T-helper 9 cell (primary cell): ENCODE results near the gene SMARCA2.
A peak's percentile ranks its signal among the peaks of the same experiment; 100 is the strongest.

Experiments used
- DNase-seq: peaks from one replicate; pipeline ENCODE4 v3.0.0-alpha.2; 2020
- total RNA-seq, 2 donors: gene quantifications; one replicate each; lab custom pipeline; 2026; lab: John Stamatoyannopoulos, UW

Gene SMARCA2
- total RNA-seq, result 339 to 579 reads per million in 2 donors

- DNase-seq, result peak; percentile 94
These were observed at the start of gene SMARCA2 for GRCh38 chr9:2014696-2015580. SMARCA2 (plus strand) TSS chr9:2015347; CDS start chr9:2029023, 13,676 bp downstream.

DNA sequence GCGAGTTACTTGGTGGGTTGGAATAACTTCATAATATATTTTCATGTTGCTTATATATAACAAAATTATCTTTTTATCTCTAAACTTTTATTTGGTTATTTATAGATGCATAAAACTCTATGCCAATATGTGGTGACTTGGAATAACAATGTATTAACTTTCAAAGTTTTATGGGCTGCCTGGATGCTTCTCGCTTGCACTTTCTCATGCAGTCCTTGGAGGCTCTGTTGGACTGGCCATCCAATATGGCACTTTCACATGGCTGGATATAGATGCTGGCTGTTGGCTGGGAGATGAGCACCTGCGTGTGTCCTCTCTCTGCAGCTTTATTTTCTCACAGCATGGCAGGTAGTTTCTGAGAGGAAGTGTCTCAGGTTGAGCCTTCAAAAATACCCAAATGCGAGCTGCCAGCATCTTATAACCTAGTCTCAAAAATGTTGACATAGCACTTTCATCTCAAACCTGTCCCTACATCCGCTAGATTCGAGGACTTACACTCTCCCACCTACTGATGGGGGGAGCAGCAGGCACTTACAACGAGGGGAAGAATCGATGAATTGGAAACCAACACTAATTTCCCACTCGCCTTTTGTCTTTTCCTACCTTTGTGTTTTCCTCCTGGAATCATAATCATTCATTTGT lies 48.3 kb upstream of the SMARCA2 start:
- DNase-seq, result no peak

- no peak for DNase-seq
These were observed 46.0 kb upstream of the SMARCA2 start for GRCh38 chr9:1969160-1969559.

GRCh38 chr9:1969898-1970297 lies 45.2 kb upstream of the SMARCA2 start:
- no peak for DNase-seq

DNA sequence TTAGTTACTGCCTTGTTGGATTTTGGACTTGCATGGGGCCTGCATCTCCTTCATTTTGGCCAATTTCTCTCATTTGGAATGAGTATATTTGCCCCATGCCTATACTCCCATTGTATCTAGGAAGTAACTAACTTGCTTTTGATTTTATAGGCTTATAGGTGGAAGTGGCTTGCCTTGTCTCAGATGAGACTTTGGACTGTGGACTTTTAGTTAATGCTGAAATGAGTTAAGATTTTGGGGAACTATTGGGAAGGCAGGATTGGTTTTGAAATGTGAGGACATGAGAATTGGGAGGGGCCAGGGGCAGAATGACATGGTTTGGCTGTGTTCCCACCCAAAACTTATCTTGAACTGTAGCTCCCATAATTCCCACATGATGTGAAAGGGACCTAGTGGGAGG lies 42.5 kb upstream of the SMARCA2 start:
- no peak for DNase-seq

- no peak for DNase-seq
These were observed 38.1 kb upstream of the SMARCA2 start for GRCh38 chr9:1977026-1977425.

DNA sequence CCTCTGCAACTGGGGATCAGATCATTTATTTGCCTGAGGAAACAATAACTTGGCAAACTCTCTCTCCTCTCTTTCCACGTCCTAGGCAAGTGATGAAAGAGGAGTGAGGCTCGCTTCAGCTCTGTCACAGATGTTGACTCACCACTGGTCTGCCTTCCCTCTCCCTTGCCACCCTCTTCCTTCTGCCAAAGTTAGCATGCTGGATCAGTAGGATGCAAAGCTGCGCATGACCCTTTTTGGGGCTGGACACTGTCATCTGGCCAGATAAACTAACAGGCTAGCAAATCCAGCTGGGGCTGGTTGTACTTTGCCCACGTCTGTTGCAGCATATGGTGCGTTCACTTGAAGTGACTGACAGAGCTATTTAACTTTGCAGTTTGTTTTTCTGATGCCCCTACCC lies 36.2 kb upstream of the SMARCA2 start:
- DNase-seq, result no peak

DNA sequence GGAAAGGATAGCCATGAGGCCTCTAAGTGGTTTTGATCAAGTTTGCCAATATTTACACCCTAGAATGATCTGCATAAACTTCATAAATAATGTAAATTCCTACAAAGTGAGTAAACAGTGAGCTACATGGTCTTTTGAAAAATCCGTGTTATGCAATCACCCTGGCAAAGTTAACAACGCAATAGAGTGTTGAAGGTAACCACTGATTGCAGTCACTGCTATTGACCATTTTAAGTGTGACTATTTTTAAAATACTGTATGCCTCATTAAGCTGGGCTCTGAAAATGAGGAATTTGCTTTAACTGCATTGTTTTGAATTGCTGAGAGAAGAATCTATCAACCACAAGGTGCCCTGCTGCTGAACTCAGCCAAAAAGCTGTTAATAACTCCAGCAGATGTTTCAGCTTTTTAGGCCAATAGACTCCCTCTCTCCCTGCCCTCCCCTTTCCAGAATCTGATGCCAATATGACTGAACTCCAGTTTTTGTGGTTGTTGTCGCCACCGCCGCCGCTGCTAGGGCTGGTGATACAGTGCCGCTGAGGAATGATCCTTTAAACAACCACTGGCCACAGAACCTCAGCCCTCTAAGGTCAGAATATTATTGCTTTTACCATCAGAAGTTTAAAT lies 35.3 kb upstream of the SMARCA2 start:
- no peak for DNase-seq

GRCh38 chr9:1980387-1980786 lies 34.8 kb upstream of the SMARCA2 start:
- DNase-seq, result no peak

- no peak for DNase-seq
These were observed 33.1 kb upstream of the SMARCA2 start for GRCh38 chr9:1982074-1982473.

GRCh38 chr9:1986341-1986740 lies 28.8 kb upstream of the SMARCA2 start:
- no peak for DNase-seq

- DNase-seq, result no peak
These were observed 25.6 kb upstream of the SMARCA2 start for GRCh38 chr9:1989500-1989899.

DNA sequence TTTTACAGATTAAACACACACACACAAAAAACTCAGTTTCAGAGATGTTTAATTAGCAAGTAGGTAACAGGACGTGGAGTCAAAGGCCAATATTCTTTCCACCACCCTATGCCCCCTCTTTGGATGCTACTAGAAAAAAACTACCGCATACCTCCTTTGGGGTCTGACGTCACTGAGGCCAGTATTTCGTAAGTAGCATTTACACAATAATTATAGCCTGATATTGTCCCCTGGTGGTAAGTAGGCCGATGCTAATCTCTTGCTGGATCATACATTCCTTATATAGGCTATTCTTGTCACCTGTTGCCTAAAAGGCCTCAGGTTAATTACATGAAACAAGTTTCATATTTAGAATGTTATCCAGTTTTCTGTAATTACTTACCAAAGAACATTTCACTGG lies 21.0 kb upstream of the SMARCA2 start:
- DNase-seq, result no peak

GRCh38 chr9:1995084-1995483 lies 20.1 kb upstream of the SMARCA2 start:
- DNase-seq, result no peak

GRCh38 chr9:1996156-1996555 lies 19.0 kb upstream of the SMARCA2 start:
- no peak for DNase-seq

GRCh38 chr9:1997646-1998045 lies 17.5 kb upstream of the SMARCA2 start:
- DNase-seq, result no peak

GRCh38 chr9:1998111-1998510 lies 17.0 kb upstream of the SMARCA2 start:
- no peak for DNase-seq

GRCh38 chr9:2000314-2000713 lies 14.8 kb upstream of the SMARCA2 start:
- no peak for DNase-seq

DNA sequence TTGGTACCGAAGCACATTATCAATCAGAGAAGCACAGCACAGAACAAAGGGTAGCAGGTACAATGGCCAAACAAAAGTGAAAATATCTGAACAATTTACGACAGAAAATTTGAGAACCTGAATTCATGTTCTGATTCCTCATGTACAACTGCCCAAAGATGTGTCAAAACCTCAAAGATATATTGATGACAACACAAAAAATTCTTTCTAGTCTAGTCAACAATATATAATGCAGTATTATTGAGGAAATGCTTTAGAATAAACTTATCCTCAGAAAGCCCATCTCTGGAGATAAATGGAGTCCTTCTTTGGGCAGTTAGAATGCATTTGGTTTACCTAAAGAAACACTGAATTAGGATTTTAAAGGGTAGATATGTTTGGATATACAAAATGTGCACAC lies 6.8 kb upstream of the SMARCA2 start:
- no peak for DNase-seq

- DNase-seq, result no peak
These were observed 2.8 kb upstream of the SMARCA2 start for GRCh38 chr9:2012347-2012746.

DNA sequence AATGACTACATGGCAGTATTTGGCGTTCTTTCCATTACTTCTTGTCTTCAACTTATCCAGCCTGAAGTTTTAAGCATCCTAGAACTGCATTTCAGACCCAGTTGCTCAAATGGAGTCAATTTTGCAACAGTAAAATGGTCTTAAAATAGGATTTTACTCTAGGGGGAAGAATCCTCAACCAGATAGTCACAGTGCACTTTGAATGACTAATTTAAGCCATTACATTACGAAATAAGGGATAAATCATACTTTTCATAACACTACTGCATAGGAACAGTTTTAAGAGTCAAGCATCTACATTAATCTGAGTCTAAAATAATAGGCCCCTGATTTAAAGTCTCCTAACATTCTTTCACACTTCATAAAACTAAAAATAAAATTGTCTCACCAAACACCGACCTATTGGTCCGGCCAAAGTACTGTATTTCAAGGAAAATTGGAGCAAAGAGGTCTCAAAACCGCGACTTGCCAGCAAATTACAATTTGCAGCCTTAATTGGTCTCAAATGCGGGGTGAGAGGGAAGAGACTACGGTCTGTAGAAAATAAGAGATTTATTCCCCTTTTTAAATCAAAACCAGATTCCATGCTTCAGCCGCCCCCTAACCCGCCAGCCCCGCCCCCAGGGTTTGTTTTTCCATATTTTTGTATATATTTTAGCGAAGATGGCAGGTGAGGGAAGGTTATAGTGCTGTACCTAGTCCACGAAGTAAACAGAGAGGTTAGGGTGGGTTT lies 1.2 kb upstream of the SMARCA2 start:
- DNase-seq, result no peak

- DNase-seq, result peak; percentile 38
These were observed 647 bp downstream of the SMARCA2 start for GRCh38 chr9:2015581-2016407.
